GM12872 (cell line): ENCODE measurements around the gene FBN1.

Experiments
- CTCF ChIP-seq: IDR thresholded peaks from 3 replicates; pipeline ENCODE4 v1.5.1; 2011; ENCODE audit warnings: low read depth, mild to moderate bottlenecking, low read length, moderate library complexity; ENCODE audit not compliant: insufficient read depth

FBN1 gene

GRCh38 chr15:48397841-48398240 lies 247.7 kb downstream of the FBN1 start:
- TF ChIP-seq CTCF, result no peak

GRCh38 chr15:48396020-48396419 lies 249.5 kb downstream of the FBN1 start:
- TF ChIP-seq CTCF, result no peak

GRCh38 chr15:48395521-48396011 lies 249.9 kb downstream of the FBN1 start:
- no peak for TF ChIP-seq CTCF

- no peak for TF ChIP-seq CTCF
Measured at GRCh38 chr15:48394970-48395369, 250.5 kb downstream of the FBN1 start.

- no peak for TF ChIP-seq CTCF
Measured at GRCh38 chr15:48393645-48394506, 251.6 kb downstream of the FBN1 start.

- no peak for TF ChIP-seq CTCF
Measured at GRCh38 chr15:48392356-48392755, 253.2 kb downstream of the FBN1 start.

- TF ChIP-seq CTCF, result no peak
Measured at GRCh38 chr15:48391950-48392349, 253.6 kb downstream of the FBN1 start.
